Hepatocyte (in vitro differentiated cells): ENCODE results near the gene MED16. TPM values are rescaled to one million over a fixed set of nuclear protein-coding genes. Genes with fewer than 3 reads are reported as not detected.

ENCODE experiments used
- DNase-seq: peaks from one replicate; pipeline ENCODE4 v3.0.0-alpha.2; 2016; ENCODE audit warnings: low spot score
- H2AFZ ChIP-seq: fragments of 200-600 bp; sonication (generic); 2 replicates; pipeline ENCODE4 v1.6.0; 2016; ENCODE audit warnings: antibody characterized with exemption, mild to moderate bottlenecking
- H3K27ac ChIP-seq: fragments of 200-600 bp; sonication (generic); 2 replicates; pipeline ENCODE4 v1.5.1; 2016; ENCODE audit warnings: mild to moderate bottlenecking
- H3K27me3 ChIP-seq: fragments of 200-600 bp; sonication (generic); 2 replicates; pipeline ENCODE4 v1.6.1; 2016
- H3K36me3 ChIP-seq: fragments of 200-600 bp; sonication (generic); replicated peaks from 2 replicates; pipeline ENCODE4 v1.5.1; 2016; ENCODE audit warnings: low read depth; ENCODE audit not compliant: insufficient read depth
- H3K4me1 ChIP-seq: fragments of 200-600 bp; sonication (generic); 2 replicates; pipeline ENCODE4 v1.5.1; 2016; ENCODE audit warnings: mild to moderate bottlenecking, moderate library complexity; ENCODE audit not compliant: insufficient read depth
- H3K4me2 ChIP-seq: fragments of 200-600 bp; sonication (generic); 2 replicates; pipeline ENCODE4 v1.6.0; 2016
- H3K4me3 ChIP-seq: fragments of 200-600 bp; sonication (generic); 2 replicates; pipeline ENCODE4 v1.5.1; 2016; ENCODE audit warnings: mild to moderate bottlenecking
- H3K79me2 ChIP-seq: fragments of 200-600 bp; sonication (generic); 2 replicates; pipeline ENCODE4 v1.6.0; 2017; ENCODE audit warnings: mild to moderate bottlenecking
- H3K9me2 ChIP-seq: fragments of 200-600 bp; sonication (generic); replicated peaks from 2 replicates; pipeline ENCODE4 v1.6.0; 2017; ENCODE audit warnings: mild to moderate bottlenecking; ENCODE audit not compliant: insufficient read depth
- H3K9me3 ChIP-seq: fragments of 200-600 bp; sonication (generic); 2 replicates; pipeline ENCODE4 v1.5.1; 2016; ENCODE audit warnings: low read depth, mild to moderate bottlenecking
- H4K20me1 ChIP-seq: fragments of 200-600 bp; sonication (generic); 2 replicates; pipeline ENCODE4 v1.6.0; 2016; ENCODE audit warnings: mild to moderate bottlenecking; ENCODE audit not compliant: insufficient read depth, poor library complexity, severe bottlenecking
- EZH2 ChIP-seq: fragments of 200-600 bp; sonication (generic); IDR thresholded peaks from 2 replicates; pipeline ENCODE4 v1.6.1; 2016; ENCODE audit warnings: antibody characterized with exemption, mild to moderate bottlenecking, borderline replicate concordance
- EZH2phosphoT487 ChIP-seq: fragments of 200-600 bp; sonication (generic); IDR thresholded peaks from one replicate; pipeline ENCODE4 v1.6.1; 2018; ENCODE audit warnings: antibody characterized with exemption, mild to moderate bottlenecking, low read depth, moderate library complexity; ENCODE audit not compliant: unreplicated experiment, severe bottlenecking
- WGBS: methylation state at CpG from one replicate; pipeline ENCODE4 v1.1.6; 2016; ENCODE audit warnings: low lambda C conversion rate; ENCODE audit errors: missing lambda C conversion rate; 5-methylcytosine and 5-hydroxymethylcytosine counted together
- polyA plus RNA-seq: library from polyadenylated mRNA; unstranded; fragments of >200 nt; fragmentation: Nextera tagmentation; extraction: Ambion mirVana; gene quantifications from 2 replicates; pipeline ENCODE4 v1.2.1, GENCODE V29; 2016
- total RNA-seq: library from RNA; depleted of rRNA; stranded (reverse); fragments of >200 nt; gene quantifications from 2 replicates; pipeline ENCODE4 v1.2.3, GENCODE V29; 2014
- TF ChIP-seq, protein P1 (sequence below): fragments of 200-600 bp; sonication (generic); IDR thresholded peaks from 2 replicates; pipeline ENCODE4 v1.5.1; 2016; ENCODE audit warnings: antibody characterized with exemption, mild to moderate bottlenecking; ENCODE audit not compliant: poor library complexity

Gene MED16
- total and polyA plus RNA-seq, 2 experiments from 2014 or later, result 32.1 to 80.9 TPM

GRCh38 chr19:835210-835810 lies 57.7 kb downstream of the MED16 start:
- peak; percentile 16 for DNase-seq
- Histone ChIP-seq H4K20me1 (no peaks in the 10 kb centered on the region), H3K9me3 (no peaks in the 10 kb centered on the region), H3K79me2 (no peaks in the 10 kb centered on the region), H2AFZ (no peak overlapping the region), H3K27me3 (no peaks in the 10 kb centered on the region), H3K9me2 (no peaks in the 10 kb centered on the region), H3K4me2 (no peak overlapping the region), H3K4me3 (no peak overlapping the region), H3K27ac (no peak overlapping the region), H3K36me3 (no peaks in the 10 kb centered on the region), H3K4me1 (no peaks in the 10 kb centered on the region)
- WGBS, result 77% methylated on average over 14 of the region's 36 CpGs
- no peak for TF ChIP-seq EZH2phosphoT487

DNA sequence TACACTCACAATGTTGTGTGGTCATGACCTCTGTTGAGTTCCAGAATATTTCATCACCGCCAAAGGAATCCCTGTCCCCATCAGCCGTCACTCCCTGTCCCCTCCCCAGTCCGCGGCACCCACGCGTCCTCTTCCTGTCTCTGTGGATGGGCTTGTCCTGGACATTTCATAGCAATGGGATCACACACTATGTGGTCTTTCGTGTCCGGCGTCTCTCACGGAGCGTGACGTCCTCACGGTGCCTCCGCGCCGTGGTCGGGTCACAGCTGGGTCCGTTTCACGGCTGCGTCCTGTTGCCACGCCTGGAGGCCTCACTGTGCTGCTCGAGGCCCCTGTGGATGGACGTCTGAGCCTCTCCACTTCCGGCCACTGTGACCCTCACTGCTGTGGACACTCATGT lies 58.8 kb downstream of the MED16 start:
- H3K9me2 ChIP-seq, result no peaks in the 10 kb centered on the region
- H3K4me3 ChIP-seq, result no peak overlapping the region
- H3K27me3 ChIP-seq, result no peaks in the 10 kb centered on the region
- H3K27ac ChIP-seq, result no peak overlapping the region
- H2AFZ ChIP-seq, result no peak overlapping the region
- H3K4me2 ChIP-seq, result no peak overlapping the region
- TF ChIP-seq, protein P1, sequence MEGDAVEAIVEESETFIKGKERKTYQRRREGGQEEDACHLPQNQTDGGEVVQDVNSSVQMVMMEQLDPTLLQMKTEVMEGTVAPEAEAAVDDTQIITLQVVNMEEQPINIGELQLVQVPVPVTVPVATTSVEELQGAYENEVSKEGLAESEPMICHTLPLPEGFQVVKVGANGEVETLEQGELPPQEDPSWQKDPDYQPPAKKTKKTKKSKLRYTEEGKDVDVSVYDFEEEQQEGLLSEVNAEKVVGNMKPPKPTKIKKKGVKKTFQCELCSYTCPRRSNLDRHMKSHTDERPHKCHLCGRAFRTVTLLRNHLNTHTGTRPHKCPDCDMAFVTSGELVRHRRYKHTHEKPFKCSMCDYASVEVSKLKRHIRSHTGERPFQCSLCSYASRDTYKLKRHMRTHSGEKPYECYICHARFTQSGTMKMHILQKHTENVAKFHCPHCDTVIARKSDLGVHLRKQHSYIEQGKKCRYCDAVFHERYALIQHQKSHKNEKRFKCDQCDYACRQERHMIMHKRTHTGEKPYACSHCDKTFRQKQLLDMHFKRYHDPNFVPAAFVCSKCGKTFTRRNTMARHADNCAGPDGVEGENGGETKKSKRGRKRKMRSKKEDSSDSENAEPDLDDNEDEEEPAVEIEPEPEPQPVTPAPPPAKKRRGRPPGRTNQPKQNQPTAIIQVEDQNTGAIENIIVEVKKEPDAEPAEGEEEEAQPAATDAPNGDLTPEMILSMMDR, result no peak
- TF ChIP-seq EZH2phosphoT487, result no peak
- TF ChIP-seq EZH2, result no peak
- no peaks in the 10 kb centered on the region for H3K9me3 ChIP-seq
- no peaks in the 10 kb centered on the region for H4K20me1 ChIP-seq
- H3K79me2 ChIP-seq, result no peaks in the 10 kb centered on the region
- 84% methylated on average over 24 of the region's 24 CpGs for WGBS
- no peaks in the 10 kb centered on the region for H3K36me3 ChIP-seq
- DNase-seq, result no peak
- H3K4me1 ChIP-seq, result no peaks in the 10 kb centered on the region

DNA sequence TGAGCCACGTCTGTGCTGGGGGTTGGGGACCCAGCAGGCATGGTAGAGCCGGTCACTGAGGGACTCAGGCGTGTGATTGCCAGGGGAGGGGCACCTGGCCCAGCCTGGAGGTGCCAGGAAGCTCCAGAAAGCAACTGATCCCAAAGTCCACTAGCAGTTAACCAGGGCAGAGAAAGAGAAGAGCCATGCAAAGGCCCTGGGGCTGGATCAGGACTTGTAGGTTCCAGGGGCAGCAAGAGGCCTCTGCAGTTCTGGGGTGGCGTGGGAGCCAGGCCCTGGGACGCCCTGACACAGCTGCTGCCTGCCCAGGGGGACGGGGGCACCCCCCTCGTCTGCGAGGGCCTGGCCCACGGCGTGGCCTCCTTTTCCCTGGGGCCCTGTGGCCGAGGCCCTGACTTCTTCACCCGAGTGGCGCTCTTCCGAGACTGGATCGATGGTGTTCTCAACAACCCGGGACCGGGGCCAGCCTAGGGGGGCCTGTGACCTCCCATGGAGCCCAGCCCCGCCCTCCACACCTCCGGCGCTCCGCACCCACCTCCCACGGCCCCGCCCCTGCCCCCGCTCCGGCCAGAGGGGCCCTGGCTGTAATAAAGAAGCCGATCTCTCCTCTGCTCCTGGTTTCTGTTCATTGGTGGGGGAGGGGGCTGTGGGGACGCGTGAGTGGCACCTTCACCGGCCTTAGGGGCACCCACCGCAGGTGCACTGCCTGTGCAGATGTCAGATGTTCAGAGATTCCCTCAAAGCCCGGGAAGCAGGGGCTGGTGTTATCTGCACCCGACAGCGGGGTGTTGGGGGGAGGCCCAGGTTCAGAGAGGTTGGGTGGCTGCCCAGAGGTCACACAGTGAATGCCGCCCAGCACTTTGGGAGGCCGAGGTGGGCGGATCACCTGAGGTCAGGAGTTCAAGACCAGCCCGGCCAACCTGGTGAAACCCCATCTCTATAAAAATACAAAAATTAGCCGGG lies 61.3 kb downstream of the MED16 start:
- Histone ChIP-seq H3K36me3 (no peaks in the 10 kb centered on the region), H3K79me2 (no peaks in the 10 kb centered on the region), H3K4me3 (no peak overlapping the region), H3K4me2 (no peak overlapping the region), H3K9me3 (no peaks in the 10 kb centered on the region), H2AFZ (no peak overlapping the region), H3K27ac (no peak overlapping the region), H3K27me3 (no peaks in the 10 kb centered on the region), H4K20me1 (no peaks in the 10 kb centered on the region), H3K9me2 (no peaks in the 10 kb centered on the region), H3K4me1 (no peaks in the 10 kb centered on the region)
- TF ChIP-seq, protein P1, result no peak
- TF ChIP-seq EZH2phosphoT487 (no peak), EZH2 (no peak)
- whole genome bisulfite sequencing, result 85% methylated on average over 22 of the region's 38 CpGs
- no peak for DNase-seq

- 84% methylated on average over 16 of the region's 18 CpGs for WGBS
- H3K27ac ChIP-seq, result no peak overlapping the region
- no peaks in the 10 kb centered on the region for H3K27me3 ChIP-seq
- DNase-seq, result no peak
- H3K4me3 ChIP-seq, result no peak overlapping the region
- no peaks in the 10 kb centered on the region for H3K79me2 ChIP-seq
- no peaks in the 10 kb centered on the region for H3K4me1 ChIP-seq
- H3K9me2 ChIP-seq, result no peaks in the 10 kb centered on the region
- no peaks in the 10 kb centered on the region for H3K9me3 ChIP-seq
- H4K20me1 ChIP-seq, result no peaks in the 10 kb centered on the region
- H3K4me2 ChIP-seq, result no peak overlapping the region
- H3K36me3 ChIP-seq, result no peaks in the 10 kb centered on the region
- no peak overlapping the region for H2AFZ ChIP-seq
- TF ChIP-seq EZH2 (no peak), EZH2phosphoT487 (no peak)
- TF ChIP-seq, protein P1, result no peak
Observed at GRCh38 chr19:829129-829758, 63.7 kb downstream of the MED16 start.
